NCI-H187 treated with DMSO at 0.1 percent for 48 hours (cell line): ENCODE data around the gene ARPC5L.
"Not testable (repeated sequence)": the region's sequence is repeated elsewhere in the genome, so short reads cannot be mapped to it uniquely, and the experiment has no call there.

Experiments used
- DNase-seq: peaks from one replicate; lab custom pipeline; 2025; lab: John Stamatoyannopoulos, UW

The ARPC5L gene

GRCh38 chr9:124894035-124894740, 32.3 kb downstream of the ARPC5L start:
- DNase-seq: no peak

GRCh38 chr9:124894741-124895170, 32.8 kb downstream of the ARPC5L start:
- DNase-seq: no peak

DNA sequence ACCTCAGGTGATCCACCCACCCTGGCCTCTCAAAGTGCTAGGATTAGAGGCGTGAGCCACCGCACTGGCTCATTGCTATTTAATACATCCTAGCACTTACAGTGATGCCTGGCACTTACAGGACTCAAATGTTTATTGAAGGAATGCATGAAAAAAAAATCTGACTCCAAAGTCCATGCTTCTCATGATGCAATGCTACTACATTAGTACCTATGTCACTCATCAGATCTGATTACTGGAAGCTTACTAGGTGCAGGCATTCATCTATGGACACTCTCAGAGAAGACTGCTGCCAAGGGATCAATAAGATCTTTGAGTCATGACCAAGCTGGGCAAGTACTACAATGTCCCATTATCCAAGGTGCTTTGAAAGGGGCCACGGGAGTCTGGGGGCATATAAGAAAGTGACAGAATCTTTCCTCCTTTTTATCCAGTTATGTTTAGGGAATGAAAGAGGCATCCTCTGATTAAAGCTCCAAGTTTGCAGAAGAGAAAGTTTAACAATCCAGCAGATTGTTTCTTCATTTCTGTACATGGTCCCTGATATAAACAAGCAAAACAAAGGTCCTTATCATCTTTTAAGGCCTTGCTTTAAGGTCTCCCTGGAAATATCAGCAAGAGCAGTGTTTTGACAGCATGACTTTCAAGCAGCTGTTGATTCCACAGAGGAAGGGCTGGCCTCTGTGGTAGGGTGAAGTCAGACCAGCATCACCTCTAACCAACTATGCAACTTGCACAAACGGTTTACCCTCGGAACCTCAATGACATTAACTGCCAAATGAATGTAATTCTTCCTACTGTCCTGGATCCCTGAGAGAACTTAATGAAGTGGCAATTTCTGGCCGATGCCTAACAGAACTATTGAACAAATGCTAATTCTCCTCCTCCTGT, 35.9 kb downstream of the ARPC5L start:
- DNase-seq: no peak

DNA sequence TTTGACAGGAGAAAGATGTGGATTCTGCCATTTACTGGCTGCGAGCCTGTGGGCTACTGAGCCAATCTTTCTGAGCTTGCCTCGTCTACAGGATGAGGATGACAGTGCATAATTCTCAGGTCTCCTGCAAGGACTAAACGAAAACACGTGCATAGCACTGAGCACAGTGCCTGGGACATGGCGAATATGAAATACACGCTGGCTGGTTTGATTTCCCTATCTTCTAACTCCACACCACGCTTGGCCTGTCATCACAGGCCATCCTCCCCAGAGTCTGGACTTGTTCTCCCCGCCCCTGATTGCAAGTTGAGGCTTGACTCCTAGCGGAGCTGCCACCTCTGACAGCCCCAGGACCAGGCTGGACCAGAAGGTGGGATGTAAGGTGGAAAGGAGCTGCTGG, 37.9 kb downstream of the ARPC5L start:
- no peak for DNase-seq

DNA sequence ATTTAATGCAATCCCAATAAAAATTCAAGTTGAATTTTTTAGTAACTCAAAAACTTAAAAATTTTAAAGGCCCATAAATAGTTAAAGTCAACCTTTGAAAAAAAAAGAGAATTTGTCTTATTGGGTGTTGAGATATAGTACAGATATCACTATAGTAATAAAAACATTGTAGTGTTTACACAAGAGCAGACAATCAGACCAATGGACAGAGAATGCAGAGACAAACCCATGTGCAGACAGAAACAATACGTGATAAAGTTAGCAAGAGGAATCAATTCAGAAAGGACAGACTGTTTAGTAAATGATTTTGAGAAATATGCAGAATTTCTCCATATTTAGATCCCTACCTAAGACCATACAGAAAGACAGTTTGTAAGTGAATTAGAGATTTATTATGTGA, 45.0 kb downstream of the ARPC5L start:
- DNase-seq: no peak

DNA sequence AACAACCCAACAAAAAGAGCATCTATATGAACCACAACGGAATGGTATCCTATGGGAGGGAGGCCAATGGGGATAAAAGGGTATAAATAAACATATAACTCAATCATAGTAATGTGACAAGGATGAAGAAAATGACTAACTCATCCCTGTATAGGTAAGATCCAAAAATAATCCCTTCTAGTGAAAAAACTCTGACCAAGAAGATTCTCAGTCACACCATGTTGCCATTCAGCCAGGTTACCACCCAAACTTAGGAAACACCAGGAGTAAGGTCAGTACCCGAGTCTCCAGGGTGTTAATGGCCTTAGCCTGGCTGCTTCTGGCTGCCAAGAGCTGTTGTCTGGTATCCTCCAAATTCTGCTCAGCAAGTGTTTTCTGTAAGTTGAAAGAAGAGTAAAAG, 46.2 kb downstream of the ARPC5L start:
- DNase-seq: no peak

GRCh38 chr9:124911766-124912165, 49.8 kb downstream of the ARPC5L start:
- no peak for DNase-seq

- DNase-seq: no peak
These were observed 51.4 kb downstream of the ARPC5L start for GRCh38 chr9:124913378-124913777.

- DNase-seq: no peak
These were observed 52.9 kb downstream of the ARPC5L start for GRCh38 chr9:124914753-124915405.

DNA sequence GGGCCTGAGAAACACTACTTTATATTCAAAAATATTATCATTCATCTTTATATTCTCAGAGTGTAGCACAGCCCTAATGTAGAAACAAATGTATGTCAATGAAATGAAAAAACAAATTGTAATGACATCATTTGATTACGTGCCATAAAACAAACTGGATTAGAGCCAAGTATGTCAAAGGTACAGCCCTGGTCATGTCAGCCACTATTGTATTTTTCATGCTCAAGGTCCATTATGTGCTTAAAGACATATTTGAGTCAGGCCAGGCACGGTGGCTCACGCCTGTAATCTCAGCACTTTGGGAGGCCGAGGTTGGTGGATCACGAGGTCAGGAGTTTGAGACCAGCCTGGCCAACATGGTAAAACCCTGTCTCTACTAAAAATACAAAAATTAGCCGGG, 58.5 kb downstream of the ARPC5L start:
- DNase-seq: not testable (repeated sequence)
